Measurements from ENCODE around the gene DRAXIN. TPM values are rescaled to one million over a fixed set of nuclear protein-coding genes. Genes with fewer than 3 reads are reported as not detected.

DRAXIN gene
- total RNA-seq, 1 experiment from 2014 or later: 20.5 TPM

DNA sequence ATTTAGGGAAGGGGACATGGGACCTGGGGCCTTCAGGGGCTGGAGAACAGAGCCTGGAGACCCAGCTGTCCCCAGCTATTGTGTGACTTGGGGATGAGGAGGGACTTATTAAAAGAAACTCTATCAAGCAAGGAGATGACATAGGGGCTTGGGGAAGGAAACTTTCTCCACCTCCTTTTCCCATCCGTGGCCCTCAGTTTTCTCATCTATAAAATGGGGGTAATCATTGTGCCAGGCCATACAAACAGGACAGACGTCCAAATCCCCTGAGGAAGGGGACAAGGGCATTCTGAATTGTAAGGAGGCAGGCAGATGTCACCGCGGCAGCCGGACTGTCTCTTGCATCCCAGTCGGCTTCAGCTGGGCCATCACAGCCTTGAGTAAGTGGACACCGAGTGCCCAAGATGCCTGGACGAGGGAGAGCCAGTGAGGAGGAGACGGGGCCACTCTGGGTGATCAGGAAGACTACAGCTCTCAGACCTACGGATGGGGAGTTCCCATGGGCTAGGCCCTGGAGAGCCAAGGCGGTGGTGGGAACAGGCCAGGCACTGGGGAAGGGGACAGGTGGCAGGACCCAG is 39.2 kb upstream of the DRAXIN start:
- Histone ChIP-seq H4K5ac (ENCODE audit: insufficient read length, low read depth, low read length) (no peak overlapping the region), H3K9me3 (ENCODE audit: control insufficient read depth, low read depth, low read length) (no peaks in the 10 kb centered on the region), H3K79me1 (ENCODE audit: insufficient read depth, low read depth, low read length, poor library complexity, severe bottlenecking) (no peaks in the 10 kb centered on the region), H2BK20ac (ENCODE audit: low read depth, low read length, poor library complexity, severe bottlenecking) (no peak overlapping the region), H3K9ac (ENCODE audit: extremely low read depth, insufficient read length, low read length) (no peak overlapping the region), H3K14ac (ENCODE audit: insufficient read depth, low read length) (no peak overlapping the region), H2BK12ac (ENCODE audit: insufficient read length, low read depth, low read length) (no peak overlapping the region), H2AFZ (ENCODE audit: low read length) (no peak overlapping the region), H3K79me2 (ENCODE audit: insufficient read depth, low read length) (no peaks in the 10 kb centered on the region), H3K4me1 (ENCODE audit: insufficient read depth, low read length) (no peaks in the 10 kb centered on the region; the same call in 1 of the 2 replicates), H4K8ac (replicated peaks; ENCODE audit: insufficient read length, low read depth, low read length) (no peak overlapping the region), H3K27me3 (ENCODE audit: insufficient read depth, low read length) (no peaks in the 10 kb centered on the region; the same call in 1 of the 2 replicates), H3K27ac (ENCODE audit: insufficient read length, low read depth, low read length) (no peak overlapping the region), H2BK5ac (ENCODE audit: insufficient read length, low read length) (no peak overlapping the region), H3K4ac (ENCODE audit: low read depth, low read length) (no peak overlapping the region), H2AK5ac (ENCODE audit: insufficient read length, low read length) (no peak overlapping the region), H3K18ac (ENCODE audit: insufficient read length, low read depth, low read length) (no peak overlapping the region), H3K4me2 (ENCODE audit: insufficient read depth, insufficient read length, low read length) (no peak overlapping the region), H3K56ac (ENCODE audit: insufficient read length, low read depth, low read length) (no peak overlapping the region), H3K23ac (ENCODE audit: insufficient read length, low read depth, low read length) (no peak overlapping the region), H2BK120ac (ENCODE audit: low read depth, low read length, poor library complexity, severe bottlenecking) (no peak overlapping the region), H3K23me2 (ENCODE audit: insufficient read length, low read depth, low read length, poor library complexity, severe bottlenecking) (peaks cover 9% of the 10 kb centered on the region), H4K91ac (ENCODE audit: insufficient read length, low read depth, low read length) (no peak overlapping the region), H3T11ph (ENCODE audit: low read length) (no peak overlapping the region), H4K20me1 (ENCODE audit: control insufficient read depth, insufficient read depth, insufficient read length) (no peaks in the 10 kb centered on the region), H2BK15ac (ENCODE audit: low read depth, low read length) (no peak overlapping the region)
- H3K27ac Mint-ChIP-seq: no peak overlapping the region
- peaks cover 49% of the 10 kb centered on the region for H3K27me3 Mint-ChIP-seq (ENCODE audit: low read depth)
- no peak for DNase-seq
- TF ChIP-seq, protein P1, sequence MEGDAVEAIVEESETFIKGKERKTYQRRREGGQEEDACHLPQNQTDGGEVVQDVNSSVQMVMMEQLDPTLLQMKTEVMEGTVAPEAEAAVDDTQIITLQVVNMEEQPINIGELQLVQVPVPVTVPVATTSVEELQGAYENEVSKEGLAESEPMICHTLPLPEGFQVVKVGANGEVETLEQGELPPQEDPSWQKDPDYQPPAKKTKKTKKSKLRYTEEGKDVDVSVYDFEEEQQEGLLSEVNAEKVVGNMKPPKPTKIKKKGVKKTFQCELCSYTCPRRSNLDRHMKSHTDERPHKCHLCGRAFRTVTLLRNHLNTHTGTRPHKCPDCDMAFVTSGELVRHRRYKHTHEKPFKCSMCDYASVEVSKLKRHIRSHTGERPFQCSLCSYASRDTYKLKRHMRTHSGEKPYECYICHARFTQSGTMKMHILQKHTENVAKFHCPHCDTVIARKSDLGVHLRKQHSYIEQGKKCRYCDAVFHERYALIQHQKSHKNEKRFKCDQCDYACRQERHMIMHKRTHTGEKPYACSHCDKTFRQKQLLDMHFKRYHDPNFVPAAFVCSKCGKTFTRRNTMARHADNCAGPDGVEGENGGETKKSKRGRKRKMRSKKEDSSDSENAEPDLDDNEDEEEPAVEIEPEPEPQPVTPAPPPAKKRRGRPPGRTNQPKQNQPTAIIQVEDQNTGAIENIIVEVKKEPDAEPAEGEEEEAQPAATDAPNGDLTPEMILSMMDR (conservative IDR thresholded peaks at IDR 0.05): no peak
- no peaks in the 10 kb centered on the region for H3K9me3 Mint-ChIP-seq
- H3K4me1 Mint-ChIP-seq: peaks cover 26 to 36% of the 10 kb centered on the region in 2 experiments
- peak overlapping the region; percentile 27 to 50; a peak in 4 of 5 replicates for H3K4me3 Mint-ChIP-seq
- WGBS (ENCODE audit: extremely low coverage, insufficient read length, low lambda C conversion rate): no CpG with 5 or more reads among the region's 11 CpGs
- peaks cover 6 to 11% (median 9%) of the 10 kb centered on the region in 3 experiments for H3K36me3 Mint-ChIP-seq (ENCODE audit: insufficient read depth in 1 of 3, low read depth in 3 of 3)

All from H9 (cell line).